Medulla oblongata (tissue), 1 donor: ENCODE measurements around the gene ANXA9.

Source experiments
- DNase-seq: peaks from one replicate; pipeline ENCODE4 v3.0.0-alpha.2; 2015; ENCODE audit errors: extremely low spot score

The ANXA9 gene

GRCh38 chr1:151005729-151006319 lies 23.7 kb downstream of the ANXA9 start:
- peak; percentile 49 for DNase-seq

GRCh38 chr1:151006327-151007052 lies 24.4 kb downstream of the ANXA9 start, which contains the start of gene MINDY1:
Gene MINDY1, minus strand, starts transcription at chr1:151006902. Its CDS starts 4,285 bp downstream, at chr1:151002617.
- peak; percentile 96 for DNase-seq

GRCh38 chr1:151007853-151008243 lies 25.8 kb downstream of the ANXA9 start:
- peak; percentile 57 for DNase-seq

GRCh38 chr1:151008244-151009205 lies 26.4 kb downstream of the ANXA9 start, which contains the start of gene PRUNE1:
Gene PRUNE1, plus strand, starts transcription at chr1:151008449. Its CDS starts 184 bp downstream, at chr1:151008633.
- peak; percentile 97 for DNase-seq

- DNase-seq, result no peak
These were observed 27.1 kb downstream of the ANXA9 start for GRCh38 chr1:151009206-151009587.

- no peak for DNase-seq
These were observed 27.7 kb downstream of the ANXA9 start for GRCh38 chr1:151009674-151010345.

- DNase-seq, result no peak
These were observed 28.2 kb downstream of the ANXA9 start for GRCh38 chr1:151010346-151010726.

GRCh38 chr1:151011154-151011850 lies 29.2 kb downstream of the ANXA9 start:
- DNase-seq, result no peak

GRCh38 chr1:151012684-151013471 lies 30.8 kb downstream of the ANXA9 start:
- DNase-seq, result no peak

- no peak for DNase-seq
These were observed 31.4 kb downstream of the ANXA9 start for GRCh38 chr1:151013518-151013917.

GRCh38 chr1:151024540-151025146 lies 42.6 kb downstream of the ANXA9 start:
- DNase-seq, result peak; percentile 91

- DNase-seq, result no peak
These were observed 44.4 kb downstream of the ANXA9 start for GRCh38 chr1:151026460-151026859.

- no peak for DNase-seq
These were observed 50.1 kb downstream of the ANXA9 start for GRCh38 chr1:151032164-151032563.

GRCh38 chr1:151035167-151035566 lies 53.1 kb downstream of the ANXA9 start:
- no peak for DNase-seq

GRCh38 chr1:151036356-151036755 lies 54.3 kb downstream of the ANXA9 start, which contains the start of gene BNIPL:
Gene BNIPL, plus strand, starts transcription at chr1:151036586. Its CDS starts 140 bp downstream, at chr1:151036726.
- no peak for DNase-seq

GRCh38 chr1:151037032-151037431 lies 54.9 kb downstream of the ANXA9 start:
- DNase-seq, result no peak

GRCh38 chr1:151039521-151039920 lies 57.4 kb downstream of the ANXA9 start:
- DNase-seq, result no peak

GRCh38 chr1:151043163-151043562 lies 61.1 kb downstream of the ANXA9 start:
- no peak for DNase-seq
